GM12874 (cell line): ENCODE results near the gene GMCL1.

Experiments
- CTCF ChIP-seq: IDR thresholded peaks from 2 replicates; pipeline ENCODE4 v1.5.1; 2011; ENCODE audit warnings: low read depth, mild to moderate bottlenecking, control low read depth, low read length, moderate library complexity; ENCODE audit not compliant: insufficient read depth

GMCL1 gene

GRCh38 chr2:69846182-69847067, 17.0 kb downstream of the GMCL1 start:
- no peak for TF ChIP-seq CTCF

GRCh38 chr2:69847068-69847828, 17.8 kb downstream of the GMCL1 start:
- TF ChIP-seq CTCF: no peak

- no peak for TF ChIP-seq CTCF
These were observed 18.8 kb downstream of the GMCL1 start for GRCh38 chr2:69848186-69848790.

- TF ChIP-seq CTCF: no peak
These were observed 28.8 kb downstream of the GMCL1 start for GRCh38 chr2:69858261-69858660.

GRCh38 chr2:69863298-69863697, 33.8 kb downstream of the GMCL1 start:
- no peak for TF ChIP-seq CTCF

- no peak for TF ChIP-seq CTCF
These were observed 59.0 kb downstream of the GMCL1 start for GRCh38 chr2:69888451-69888850.

GRCh38 chr2:69889302-69889701, 59.8 kb downstream of the GMCL1 start:
- TF ChIP-seq CTCF: no peak
